NCI-H1105 treated with DMSO at 0.1 percent for 48 hours (cell line): ENCODE measurements around the gene CLEC2D.
"Not testable (repeated sequence)": the region's sequence is repeated elsewhere in the genome, so short reads cannot be mapped to it uniquely, and the experiment has no call there.

Source experiments
- DNase-seq: peaks from one replicate; lab custom pipeline; 2025; lab: John Stamatoyannopoulos, UW

Gene CLEC2D

GRCh38 chr12:9699898-9700605, 30.5 kb downstream of the CLEC2D start:
- no peak for DNase-seq

- no peak for DNase-seq
These were observed 31.1 kb downstream of the CLEC2D start for GRCh38 chr12:9700606-9700956.

DNA sequence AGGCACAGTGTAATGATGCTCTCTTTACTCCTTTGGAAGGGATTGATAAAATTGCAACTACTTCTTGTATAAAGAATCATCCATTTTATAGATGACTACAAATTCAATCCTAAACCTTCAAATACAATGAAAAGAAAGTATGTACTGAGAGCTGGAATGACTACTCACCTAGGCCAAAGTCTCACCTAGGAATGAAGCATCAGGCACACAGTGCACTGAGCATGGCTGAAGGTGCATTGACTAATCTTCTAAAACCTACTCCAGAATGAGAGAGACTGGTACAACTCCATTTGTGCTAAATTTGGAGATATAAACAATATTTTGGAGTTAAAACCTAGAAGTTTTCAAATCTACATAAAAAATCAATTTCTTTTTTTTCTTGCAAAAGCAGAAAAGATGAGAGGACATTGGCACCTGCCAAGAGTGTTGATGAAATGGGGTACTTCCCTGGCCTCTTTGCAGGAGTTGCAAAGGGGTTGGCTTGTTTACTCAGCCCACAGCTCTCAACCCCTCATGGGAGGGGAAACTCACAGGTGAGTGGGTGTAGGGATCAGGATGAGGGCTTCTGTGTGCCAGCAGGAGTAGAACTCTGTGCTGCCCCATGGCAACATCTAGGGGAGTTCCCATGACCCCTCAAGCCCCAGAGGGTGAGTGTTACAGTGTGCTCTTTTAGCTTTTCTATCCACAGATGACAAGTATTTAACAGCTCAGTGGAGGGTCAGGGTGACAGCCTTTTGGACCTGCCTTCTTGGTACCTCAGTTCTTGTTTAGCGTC, 32.1 kb downstream of the CLEC2D start:
- DNase-seq, result no peak

- no peak for DNase-seq
These were observed 32.7 kb downstream of the CLEC2D start for GRCh38 chr12:9702255-9702654.

DNA sequence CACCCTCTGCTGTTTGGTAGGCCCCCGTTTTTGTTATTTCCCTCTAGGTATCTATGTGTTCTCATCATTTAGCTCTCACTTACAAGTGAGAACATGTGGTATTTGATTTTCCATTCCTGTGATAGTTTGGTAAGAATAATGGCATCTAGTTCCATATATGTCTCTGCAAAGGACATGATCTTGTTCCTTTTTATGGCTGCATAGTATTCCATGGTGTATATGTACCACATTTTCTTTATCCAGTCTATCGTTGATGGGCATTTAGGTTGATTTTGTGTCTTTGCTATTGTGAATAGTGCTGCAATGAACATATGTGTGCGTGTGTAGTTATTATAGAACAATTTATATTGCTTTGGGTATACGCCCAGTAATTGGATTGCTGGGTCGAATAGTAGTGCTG, 35.0 kb downstream of the CLEC2D start:
- DNase-seq, result not testable (repeated sequence)

DNA sequence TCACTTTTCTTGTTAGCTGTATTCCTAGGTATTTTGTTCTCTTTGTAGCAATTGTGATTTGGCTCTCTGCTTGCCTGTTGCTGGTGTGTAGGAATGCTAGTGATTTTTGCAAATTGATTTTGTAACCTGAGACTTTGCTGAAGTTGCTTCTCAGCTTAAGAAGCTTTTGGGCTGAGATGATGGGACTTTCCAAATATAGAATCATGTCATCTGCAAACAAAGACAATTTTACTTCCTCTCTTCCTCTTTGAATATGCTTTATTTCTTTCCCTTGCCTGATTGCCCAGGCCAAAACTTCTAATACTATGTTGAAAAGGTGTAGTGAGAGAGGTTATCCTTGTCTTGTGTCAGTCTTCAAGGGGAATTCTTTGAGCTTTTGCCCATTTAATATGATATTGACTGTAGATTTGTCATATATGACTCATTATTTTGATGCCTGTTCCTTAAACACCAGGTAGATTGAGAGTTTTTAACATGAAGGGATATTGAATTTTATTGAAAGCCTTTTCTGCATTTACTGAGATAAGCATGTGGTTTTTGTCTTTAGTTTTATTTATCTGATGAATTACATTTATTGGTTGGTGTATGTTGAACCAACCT, 36.7 kb downstream of the CLEC2D start:
- no peak for DNase-seq

DNA sequence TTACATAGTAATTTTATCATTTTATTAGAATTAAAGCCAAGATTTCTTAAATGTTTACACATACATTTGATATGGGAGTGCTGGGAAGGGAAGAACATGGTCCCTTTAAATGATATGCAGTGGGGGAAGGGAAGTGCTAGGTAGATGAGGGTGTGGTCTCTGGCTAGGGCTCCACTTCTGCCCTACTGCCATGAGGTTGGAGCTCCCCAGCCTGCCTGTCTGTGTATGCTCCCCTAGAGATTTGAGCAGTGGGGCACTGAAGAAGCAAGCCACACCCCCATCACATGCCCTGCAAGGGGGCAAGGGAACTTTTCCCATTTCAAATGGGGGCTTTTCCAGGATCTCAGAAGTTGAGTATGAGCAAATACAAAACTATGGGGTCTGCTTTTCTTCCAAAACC, 37.8 kb downstream of the CLEC2D start:
- no peak for DNase-seq

DNA sequence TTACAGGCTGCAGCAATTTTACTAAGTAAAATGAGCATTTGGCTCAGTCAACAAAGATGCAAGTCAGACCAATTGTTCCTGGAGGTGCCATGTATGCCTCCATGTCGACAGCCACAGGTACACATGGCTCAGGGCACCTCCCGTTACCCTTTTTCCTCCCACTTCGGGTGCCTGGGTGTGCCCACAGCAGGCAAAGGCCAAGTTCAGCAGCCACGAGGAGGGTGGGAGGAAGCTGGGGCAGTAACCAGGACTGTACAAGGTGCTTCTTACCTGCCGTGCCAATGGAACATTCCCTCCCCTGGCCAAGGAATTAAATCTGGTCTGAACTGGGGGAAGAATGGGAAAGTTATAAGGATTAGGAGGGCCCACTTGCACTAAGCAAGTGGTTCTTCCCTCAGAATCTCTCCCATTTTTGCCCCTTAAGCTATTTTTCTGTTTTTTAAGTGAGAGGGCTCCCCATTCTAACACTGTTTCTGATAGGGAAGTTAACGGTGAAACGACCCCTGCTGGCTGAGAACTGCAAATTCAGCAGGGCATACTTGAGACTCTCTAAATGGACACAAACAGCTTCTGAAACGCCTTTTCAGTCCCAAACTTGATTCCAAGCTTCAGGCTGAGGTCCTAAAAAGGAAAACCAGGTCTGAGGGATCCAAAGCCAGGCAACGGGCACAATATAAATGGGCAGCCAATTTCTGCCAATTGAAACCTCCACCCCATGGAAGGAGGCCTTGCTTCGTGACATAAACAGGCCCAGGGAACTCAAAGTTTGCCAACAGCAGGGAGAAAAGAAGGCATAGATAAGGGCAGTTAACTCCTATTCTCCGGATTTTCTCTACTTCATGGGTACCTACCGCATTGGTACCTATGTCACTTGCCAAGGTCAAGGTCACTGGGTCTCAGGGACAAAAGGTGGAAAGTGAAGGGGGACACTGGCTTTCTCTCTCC, 38.6 kb downstream of the CLEC2D start:
- peak; percentile 51 for DNase-seq

DNA sequence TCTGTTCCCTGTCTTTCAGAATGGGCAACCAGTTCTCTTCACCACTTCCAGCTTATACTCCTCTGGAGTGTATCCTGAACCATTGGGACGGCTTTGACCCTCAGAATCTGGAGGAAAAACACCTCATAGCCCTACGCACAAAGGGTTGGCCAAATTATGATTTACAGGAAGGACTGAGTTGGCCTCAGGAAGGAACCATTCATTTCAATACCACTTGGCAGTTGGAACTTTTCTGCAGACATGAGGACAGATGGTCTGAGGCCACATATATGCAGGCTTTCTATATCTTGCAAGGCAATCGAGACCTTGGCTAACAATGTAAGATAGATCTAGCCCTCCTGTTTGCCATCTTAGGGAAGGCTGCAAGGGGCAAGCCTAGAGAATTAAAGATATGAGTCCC, 39.3 kb downstream of the CLEC2D start:
- DNase-seq, result no peak

- DNase-seq, result no peak
These were observed 41.3 kb downstream of the CLEC2D start for GRCh38 chr12:9710584-9711375.

GRCh38 chr12:9711664-9712063, 42.2 kb downstream of the CLEC2D start:
- no peak for DNase-seq

DNA sequence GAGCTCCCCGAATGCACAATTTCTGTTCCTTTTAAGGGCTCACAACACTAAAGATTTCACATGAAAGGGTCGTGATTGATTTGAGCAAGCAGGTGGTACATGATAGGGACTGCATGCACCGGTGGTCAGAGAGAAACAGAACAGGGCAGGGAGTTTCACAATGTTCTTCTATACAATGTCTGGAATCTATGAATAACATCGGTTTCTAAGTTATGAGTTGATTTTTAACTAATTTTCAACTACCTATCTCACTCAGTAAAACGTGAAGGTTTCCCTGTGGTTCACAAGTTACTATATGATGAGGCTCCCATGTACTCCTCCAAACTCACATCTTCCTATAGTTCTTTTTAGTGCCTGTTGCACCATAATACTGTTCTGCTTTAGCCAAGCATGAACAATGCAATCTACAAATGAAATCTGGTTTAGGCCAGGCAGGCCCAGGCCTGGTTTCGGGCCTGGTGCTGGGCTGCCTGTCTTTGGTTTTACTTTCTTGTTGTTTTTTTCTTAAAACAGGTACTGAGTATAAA, 43.6 kb downstream of the CLEC2D start:
- DNase-seq, result not testable (repeated sequence)

DNA sequence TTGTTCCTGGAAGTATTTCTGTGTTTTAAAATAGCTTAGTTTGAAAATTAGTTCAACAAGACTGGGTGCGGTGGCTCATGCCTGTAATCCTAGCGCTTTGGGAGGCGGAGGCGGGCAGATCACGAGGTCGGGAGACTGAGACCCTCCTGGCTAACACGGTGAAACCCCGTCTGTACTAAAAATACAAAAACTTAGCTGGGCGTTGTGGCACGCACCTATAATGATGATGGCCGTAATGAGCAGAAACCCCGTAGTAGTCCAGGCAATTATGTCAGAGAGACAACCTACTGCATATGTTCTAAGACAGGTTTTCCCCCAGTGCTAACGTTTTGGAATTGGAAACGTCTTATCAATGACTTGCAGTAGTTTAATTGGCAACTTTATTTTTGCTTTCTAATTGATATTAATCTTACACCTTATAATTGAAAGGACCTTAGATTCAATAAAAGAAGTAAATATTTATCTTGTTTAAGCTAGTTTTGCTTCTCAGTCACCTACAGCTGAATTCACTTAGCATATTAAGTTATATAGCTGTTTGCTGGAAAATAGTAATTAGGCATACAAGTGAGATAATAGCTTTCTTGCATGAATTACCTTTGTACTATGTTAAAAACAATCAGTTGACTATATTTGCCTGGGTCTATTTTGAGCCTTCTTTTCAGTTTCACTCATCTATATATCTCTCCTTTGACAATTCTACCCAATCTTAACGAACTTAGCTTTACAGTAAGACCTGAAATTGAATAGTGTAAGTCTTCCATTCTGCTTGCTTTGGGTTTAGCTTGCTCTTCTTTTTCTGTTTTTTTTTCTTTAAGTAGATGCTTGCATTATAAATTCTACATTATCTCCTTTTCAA, 47.8 kb downstream of the CLEC2D start:
- DNase-seq, result no peak

GRCh38 chr12:9718968-9719367, 49.5 kb downstream of the CLEC2D start:
- DNase-seq, result no peak

- no peak for DNase-seq
These were observed 50.3 kb downstream of the CLEC2D start for GRCh38 chr12:9719790-9720189.

- no peak for DNase-seq
These were observed 52.0 kb downstream of the CLEC2D start for GRCh38 chr12:9721394-9722092.

DNA sequence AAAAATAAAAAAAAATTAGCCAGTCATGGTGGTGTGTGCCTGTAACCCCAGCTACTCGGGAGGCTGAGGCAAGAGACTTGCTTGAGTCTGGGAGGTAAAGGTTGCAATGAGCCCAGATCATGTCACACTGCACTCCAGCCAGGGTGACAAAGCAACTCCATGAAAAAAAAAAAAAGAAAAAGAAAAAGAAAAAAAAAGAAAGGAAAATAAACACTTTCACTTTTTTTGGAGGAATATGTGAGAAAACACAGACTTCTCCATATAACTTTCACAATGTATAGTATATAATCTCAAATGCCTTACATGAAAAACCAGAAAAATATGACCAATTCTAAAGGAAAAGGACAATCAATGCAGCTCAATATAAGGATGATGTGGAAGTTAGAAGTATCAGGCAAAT, 54.5 kb downstream of the CLEC2D start:
- no peak for DNase-seq

- peak; percentile 25 for DNase-seq
These were observed 55.8 kb downstream of the CLEC2D start for GRCh38 chr12:9725213-9725870.

- DNase-seq, result no peak
These were observed 58.3 kb downstream of the CLEC2D start for GRCh38 chr12:9727813-9728212.
